HG02970 (cell line): Measurements from ENCODE around the gene PLAGL1.
"Not testable (repeated sequence)": the region's sequence is repeated elsewhere in the genome, so short reads cannot be mapped to it uniquely, and the experiment has no call there.

Experiments
- ATAC-seq: cut with Tn5 transposase; IDR thresholded peaks from one replicate; pipeline ENCODE4 v1.9.1; 2021; ENCODE audit warnings: mild to moderate bottlenecking, moderate library complexity, moderate number of reproducible peaks; ENCODE audit not compliant: unreplicated experiment, low FRiP score

PLAGL1 gene, protein sequence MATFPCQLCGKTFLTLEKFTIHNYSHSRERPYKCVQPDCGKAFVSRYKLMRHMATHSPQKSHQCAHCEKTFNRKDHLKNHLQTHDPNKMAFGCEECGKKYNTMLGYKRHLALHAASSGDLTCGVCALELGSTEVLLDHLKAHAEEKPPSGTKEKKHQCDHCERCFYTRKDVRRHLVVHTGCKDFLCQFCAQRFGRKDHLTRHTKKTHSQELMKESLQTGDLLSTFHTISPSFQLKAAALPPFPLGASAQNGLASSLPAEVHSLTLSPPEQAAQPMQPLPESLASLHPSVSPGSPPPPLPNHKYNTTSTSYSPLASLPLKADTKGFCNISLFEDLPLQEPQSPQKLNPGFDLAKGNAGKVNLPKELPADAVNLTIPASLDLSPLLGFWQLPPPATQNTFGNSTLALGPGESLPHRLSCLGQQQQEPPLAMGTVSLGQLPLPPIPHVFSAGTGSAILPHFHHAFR

DNA sequence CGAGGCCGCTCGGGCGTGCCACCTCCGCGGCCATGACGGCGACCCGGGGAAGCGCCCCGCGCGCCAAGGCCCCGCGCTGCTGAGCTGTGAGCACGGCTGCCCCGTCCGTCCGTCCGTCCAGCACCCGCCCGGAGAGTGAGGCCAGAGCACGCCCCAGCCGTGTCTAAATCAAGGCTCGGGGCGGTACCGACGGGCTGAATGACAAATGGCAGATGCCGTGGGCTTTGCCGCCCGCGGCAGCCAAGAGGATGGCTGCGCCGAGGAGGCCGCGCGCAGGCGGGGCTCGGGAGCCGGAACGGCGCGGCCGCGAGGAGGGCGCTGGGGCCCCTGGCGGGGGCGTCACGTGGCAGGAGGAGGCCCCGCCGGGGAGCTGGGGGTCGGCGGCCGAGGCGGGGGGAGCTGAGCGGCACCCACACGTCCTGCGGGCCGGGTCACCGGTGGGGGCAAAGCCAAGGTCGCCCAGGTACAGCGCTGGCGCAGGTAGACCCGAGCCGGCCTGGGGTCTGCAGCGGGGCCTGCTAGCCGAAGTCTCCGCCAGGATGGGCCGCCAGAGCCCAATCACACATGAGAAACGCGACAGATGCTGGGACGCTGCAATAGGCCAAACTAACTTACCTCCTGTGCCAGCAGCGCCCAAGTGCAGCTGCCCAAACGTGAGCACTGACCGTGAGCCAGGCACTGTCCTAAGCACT is at the start of gene PLAGL1:
Gene PLAGL1, minus strand, starts transcription at position 140 of the 692 bp plus-strand sequence. CDS start 60,123 bp downstream, outside the sequence.
- peak; percentile 51 for ATAC-seq

DNA sequence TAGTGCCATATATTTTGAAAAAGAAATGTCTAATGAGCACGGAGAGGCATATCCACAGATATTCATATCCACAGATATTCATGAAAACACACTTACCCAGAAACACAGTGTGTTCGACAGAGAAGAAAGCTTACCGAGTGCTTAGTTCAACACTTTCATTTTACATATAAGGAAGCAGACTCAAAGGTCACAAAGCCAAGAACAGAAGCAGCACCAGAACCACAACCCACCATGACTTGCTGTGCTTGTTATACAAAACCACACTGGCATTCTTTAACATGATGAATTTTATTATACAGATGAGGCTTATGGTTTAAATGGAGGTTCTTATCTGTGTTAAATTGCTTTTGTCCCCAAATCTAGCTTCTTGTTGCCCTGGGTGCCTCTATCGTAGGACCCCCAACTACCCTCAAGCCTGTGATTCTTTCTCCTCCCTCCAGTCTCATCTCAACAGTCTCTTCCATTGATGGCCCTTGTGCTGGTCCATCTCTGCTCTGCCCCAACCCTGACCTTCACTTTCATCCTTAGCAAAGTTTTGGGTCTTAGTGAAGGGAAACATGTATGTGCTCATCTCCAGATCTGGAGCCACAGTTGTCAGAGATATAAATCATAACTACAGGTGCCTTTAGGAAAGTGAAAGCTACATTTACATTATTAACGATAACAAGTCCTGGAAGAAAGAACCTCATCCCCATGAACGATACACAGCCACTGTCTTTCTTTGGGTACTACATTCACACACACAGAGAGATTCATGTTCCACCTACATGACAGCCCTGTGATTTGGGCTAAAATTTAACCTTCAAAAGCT is 47.3 kb upstream of the PLAGL1 start:
- ATAC-seq, result no peak

DNA sequence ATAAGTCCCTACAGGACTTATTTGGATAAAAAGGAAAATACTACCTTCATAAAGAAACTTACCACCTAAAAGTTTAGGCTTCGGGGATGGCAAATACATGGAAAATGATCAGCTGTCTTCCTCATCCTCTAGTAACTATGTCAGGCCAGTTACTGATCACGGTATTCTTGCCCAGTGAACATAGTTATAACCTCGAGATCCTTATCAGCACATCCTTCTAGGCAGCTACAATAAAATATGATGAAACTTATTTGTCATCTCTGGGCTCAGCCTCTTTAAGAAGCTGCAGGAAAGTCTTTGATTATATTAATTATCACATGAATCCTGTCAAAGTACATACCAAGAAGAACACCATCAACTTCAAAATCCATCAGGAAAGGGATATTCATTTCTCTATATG is 45.5 kb upstream of the PLAGL1 start:
- ATAC-seq, result no peak

DNA sequence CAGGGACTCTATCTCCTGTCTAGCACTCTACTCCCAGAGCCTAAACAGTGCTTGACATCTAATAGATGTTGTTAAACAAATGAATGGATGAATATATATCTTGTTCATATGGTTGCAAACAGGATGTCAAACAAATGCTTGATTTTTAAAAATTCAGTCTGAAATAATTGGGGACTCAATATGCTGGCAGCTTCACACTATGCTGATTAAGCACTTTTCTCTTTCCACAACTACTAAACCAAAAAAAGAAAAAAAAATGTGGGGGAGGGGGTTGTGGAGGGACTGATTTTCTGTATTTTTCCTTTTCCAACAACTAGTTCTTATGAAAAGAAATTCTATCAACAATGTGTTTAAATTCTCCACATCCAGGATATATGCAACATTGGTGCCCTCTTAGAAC is 44.4 kb upstream of the PLAGL1 start:
- no peak for ATAC-seq

DNA sequence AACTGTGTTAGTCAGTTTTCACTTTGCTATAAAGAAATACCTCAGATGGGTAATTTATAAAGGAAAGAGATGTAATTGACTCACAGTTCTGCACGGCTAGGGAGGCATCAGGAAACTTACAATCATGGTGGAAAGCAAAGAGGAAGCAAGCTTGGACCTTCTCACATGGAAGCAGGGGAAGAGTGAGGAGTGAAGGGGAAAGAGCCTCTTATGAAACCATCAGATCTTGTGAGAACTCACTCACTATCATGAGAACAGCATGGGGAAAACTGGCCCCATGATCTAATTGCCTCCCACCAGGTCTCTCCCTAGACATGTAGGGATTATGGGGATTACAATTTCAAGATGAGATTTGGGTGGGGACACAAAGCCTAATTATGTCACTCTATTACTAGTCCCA is 41.3 kb upstream of the PLAGL1 start:
- no peak for ATAC-seq

DNA sequence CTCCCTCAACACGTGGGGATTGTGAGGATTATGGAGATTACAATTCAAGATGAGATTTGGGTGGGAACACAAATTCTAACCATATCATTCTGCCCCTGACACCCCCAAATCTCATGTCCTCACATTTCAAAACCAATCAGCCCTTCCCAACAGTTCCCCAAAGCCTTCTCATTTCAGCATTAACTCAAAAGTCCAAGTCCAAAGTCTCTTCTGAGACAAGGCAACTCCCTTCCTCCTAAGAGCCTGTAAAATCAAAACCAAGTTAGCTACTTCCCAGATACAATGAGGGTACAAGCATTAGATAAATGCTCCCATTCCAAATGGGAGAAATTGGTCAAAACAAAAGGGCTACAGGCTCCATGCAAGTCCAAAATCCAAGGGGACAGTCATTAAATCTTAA is 39.6 kb upstream of the PLAGL1 start:
- ATAC-seq, result no peak

DNA sequence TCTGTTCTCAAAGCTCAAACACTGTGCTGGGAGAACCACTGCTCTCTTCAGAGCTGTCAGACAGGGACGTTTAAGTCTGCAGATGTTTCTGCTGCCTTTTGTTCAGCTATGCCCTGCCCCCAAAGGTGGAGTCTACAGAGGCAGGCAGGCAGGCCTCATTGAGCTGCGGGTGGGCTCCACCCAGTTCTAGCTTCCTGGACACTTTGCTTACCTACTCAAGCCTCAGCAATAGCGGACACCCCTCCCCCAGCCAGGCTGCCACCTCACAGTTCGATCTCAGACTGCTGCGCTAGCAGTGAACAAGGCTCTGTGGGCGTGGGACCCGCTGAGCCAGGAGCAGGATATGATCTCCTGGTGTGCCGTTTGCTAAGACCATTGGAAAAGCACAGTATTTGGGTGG is 38.6 kb upstream of the PLAGL1 start:
- not testable (repeated sequence) for ATAC-seq

DNA sequence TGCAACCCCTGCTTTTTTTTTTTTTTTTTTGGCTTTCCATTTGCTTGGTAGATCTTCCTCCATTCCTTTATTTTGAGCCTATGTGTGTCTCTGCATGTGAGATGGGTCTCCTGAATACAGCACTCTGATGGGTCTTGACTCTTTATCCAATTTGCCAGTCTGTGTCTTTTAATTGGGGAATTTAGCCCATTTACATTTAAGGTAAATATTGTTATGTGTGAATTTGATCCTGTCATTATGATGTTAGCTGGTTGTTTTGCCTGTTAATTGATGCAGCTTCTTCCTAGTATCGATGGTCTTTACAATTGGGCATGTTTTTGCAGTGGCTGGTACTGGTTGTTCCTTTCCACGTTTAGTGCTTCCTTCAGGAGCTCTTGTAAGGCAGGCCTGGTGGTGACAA is 36.9 kb upstream of the PLAGL1 start:
- ATAC-seq, result not testable (repeated sequence)

DNA sequence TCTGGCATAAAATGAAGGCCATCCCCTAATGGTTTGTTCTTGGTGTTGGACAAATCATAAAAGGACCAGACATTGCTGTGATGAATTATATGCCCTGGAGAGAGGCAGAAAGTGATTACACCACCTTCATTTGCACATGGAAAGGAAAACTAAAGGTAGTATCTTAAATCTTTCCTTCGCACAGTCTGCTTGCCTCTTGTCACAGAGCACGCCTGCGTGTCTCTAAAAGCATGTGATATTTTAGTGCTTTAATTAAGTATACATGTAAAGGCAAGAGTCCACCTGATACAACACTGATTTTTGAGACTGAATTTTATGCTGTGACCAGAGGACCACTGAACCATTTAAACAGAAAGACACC is 28.8 kb upstream of the PLAGL1 start:
- no peak for ATAC-seq

DNA sequence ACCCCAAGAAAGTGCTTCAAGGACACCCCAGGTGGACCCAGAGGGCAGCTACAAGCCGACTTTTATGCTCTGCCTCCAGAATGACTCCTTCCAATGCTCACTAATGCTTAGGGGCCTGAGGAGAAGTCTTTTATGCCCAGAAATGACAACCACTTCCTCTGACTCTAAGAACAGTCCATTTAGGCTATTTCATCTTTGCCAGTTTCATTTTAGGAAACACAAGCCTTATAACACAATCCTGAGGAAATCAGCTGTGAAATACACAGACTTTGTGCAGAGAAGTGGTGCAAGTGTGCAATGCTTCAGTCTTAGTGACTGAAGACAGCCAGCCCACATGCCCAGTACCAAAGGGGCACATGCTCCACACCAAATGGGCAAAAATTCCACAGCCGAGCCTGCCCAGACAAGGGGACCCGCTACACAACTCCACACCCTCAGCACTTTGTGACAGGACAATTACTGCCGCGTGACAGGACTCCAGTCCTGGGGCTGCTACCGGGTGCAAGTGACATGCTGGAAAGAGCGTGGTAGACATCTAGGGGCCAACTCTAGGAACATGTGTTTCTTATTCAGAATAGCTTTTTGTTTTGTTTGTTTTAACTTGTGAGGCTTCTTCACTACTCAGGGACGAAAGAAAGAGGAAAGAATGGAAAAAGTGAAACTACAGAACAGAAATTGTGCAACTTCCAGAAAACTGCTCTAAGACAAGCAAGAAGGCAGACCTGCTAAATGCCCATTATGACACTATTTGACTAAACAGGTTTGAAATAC is 28.2 kb upstream of the PLAGL1 start:
- ATAC-seq, result no peak

DNA sequence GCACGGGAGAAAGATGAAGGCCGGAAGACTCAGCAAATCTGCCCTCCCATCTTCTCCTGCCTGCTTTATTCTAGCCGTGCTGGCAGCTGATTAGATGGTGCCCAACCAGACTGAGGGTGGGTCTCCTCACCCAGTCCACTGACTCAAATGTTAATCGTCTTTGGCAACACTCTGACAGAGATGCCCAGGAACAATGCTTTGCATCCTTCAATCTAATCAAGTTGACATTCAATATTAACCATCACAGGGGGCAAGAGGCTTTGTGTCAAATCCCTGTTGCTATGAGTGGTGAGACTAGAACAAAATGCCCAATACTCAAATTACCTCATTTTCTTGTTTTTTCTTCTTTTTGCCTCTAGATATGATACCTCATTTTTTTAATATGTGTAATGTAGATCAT is 27.4 kb upstream of the PLAGL1 start:
- ATAC-seq, result no peak

DNA sequence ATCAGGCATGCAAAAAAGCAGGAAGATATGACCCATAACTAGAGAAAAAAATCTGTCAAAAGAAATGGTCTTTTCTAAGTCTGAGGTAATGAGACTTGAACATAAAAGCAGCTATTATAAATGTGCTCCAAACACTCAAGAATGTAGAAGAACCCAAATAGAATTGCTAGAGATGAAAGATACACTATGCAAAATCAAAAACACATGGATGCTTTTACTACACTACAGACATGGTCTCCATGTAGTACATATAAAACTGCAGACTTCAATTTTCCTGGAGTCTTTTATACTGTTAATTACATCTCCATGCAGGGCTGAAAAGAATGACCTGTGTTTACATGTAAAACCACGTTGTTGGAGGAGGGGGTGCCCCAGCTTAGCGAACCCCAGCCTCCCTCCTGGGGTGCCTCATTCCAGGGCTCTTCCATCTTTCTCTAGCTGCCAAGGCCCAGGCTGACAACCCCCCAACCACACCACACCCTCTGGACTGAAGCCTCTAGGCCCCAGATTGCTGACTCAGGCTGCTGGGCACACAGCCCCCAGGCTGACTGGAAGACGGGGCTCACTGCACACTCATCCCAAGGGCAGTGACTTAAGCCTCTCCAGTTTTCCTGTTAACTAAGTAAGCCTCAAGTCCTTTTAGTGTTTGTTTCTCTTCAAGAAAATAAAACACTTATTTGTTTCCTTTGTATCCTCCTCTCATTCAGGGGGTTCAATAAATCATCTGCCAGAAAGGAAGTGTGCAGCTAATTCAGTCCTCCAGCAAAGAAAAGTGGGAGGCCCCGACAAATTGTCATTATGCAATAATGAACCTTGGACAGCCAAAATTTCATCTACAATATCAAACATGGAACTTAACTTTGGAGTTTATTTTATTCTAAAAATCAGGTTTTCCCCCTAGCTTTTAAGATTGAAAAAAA is 26.0 kb upstream of the PLAGL1 start:
- no peak for ATAC-seq

DNA sequence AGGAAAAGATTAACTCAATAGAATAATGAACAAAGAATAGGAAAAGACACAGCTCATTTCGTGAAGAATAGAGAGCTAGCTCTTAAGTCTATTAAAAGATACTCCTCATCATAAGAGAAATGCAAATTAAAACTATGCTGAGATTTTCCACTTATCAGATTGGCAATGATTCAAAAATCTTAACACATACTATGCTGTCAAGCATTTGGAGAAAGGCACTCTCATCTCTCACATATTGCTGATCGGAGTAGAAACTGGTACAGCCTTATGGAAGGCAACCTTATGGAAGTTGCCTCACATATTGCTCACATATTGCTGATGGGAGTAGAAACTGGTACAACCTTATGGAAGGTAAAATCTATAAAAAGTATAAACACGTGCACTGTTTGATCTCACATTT is 21.4 kb upstream of the PLAGL1 start:
- no peak for ATAC-seq

DNA sequence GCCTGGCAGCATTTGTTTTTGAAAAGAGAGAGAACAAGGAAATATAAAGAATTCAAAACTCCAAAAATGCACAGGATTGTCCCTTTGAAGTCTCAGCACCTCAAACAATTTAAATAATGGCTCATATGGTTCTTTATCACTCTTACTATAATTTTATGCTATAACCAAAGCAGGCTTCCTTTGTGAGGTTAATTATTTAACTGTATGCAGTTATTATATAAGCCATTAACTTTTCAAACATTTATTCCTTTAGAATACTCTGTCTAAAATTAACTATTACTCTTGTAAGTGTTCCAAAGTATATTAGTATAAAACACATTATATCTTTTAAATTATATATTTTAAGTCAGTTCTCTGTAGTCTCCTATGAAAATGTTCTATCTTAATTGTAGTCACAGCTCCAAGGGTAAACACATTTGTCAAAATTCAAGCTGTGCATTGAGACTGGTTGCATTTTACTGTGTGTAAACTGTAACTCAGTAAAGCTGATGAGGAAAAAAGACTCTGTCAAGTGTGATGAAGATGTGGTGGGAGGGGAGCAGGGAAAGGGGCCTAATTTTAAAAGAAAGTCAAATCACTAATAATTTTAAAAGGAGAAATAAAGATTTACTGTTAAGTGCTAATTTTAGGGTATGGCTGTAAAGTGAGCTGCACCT is 20.0 kb upstream of the PLAGL1 start:
- ATAC-seq, result no peak

DNA sequence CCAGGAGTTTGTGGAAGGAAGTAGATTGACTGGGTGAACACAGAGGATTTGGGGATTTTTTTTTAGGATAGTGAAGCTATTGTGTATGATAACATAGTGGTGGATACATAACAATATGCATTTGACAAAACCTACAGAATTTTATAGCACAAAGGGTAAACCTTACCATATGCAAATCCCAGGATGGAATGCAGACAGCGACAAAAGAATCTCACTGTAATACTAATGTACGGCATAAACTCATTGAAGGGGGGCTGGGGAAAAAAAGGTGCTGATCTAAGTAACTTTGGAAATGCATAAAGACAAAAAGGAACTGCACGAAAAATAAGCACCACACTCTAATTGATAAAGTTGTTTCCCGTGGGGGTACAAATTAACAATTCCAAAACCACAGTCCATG is 15.2 kb upstream of the PLAGL1 start:
- no peak for ATAC-seq

DNA sequence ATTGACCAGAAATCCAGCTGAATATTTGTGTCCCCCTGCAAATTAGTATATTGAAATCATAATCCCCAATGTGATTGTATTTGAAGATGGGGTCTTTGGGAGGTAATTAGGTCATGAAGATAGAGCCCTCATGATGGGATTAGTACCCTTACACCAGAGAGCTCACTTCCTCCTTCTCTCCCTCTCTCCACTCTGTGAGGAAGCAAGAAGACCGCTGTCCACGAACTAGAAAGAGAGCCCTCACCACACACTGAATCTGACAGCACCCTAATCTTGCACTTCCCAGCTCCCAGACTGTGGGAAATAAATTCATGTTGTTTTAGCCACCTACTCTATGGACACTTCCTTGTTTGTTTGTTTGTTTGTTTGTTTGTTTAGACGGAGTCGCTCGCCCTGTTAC is 11.9 kb upstream of the PLAGL1 start:
- ATAC-seq, result no peak

DNA sequence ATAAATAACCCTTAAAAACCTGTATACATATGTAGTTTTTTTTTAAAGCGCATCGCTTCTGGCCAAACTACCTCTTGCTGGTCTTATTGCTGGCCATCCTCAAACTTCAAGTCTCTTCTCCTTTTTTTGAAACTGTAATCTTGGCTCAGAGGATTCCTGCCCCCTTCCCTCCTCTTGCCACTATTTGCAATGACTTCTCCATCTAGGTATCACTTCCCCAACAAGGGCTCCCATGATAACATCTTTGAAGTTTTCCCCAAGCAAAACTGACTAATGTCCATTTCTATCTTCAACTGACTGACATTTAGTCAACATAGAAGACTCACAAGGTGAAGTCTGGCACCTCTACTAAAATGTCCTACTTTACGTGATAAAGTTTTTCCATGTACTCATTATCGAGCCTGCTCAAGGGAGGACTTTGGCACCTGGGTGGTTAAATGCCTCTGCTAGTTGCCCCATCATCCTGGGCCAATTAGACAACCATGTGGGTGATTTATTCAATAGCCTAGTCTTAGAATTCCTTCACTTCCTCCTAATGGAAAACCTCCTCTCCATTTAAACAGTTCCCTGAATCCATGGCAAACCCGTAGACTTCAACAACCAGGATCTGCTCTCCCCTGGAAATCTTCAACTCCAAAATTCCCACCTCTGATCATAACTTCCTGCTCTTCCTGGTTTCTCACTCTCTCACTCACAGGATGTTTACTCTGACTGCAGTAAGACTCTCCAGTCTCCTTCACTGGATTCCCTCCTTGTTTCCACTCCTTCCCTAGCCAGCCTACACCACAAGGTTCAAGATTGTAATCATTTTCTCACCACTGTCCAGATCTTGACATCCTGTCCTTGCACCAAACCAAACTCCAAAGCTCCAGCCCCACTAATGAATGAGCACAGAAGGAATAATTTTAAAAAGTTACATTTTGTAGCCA is 9.4 kb upstream of the PLAGL1 start:
- ATAC-seq, result no peak

DNA sequence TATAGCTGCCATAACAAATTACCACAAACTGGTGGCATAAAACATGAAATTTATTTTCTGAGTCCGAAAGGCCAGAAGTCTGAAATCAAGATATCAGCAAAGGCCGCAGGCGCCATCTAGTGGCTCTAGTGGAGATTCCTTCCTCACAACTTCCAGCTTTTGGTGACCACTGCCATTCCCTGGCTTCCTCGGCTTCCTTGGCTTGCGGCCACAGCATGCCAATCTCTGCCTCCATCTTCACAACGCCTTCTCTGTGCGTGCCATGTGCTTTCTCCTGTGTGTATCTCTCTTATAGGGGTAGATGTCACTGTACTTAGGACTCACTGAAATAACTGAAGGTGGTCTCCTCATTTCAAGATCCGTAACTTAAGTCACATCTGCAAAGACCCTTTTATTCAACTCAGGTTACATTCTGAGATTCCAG is 5.4 kb upstream of the PLAGL1 start:
- no peak for ATAC-seq
